Caco-2 (cell line): ENCODE measurements around the gene NME3. TPM values are rescaled to one million over a fixed set of nuclear protein-coding genes. Genes with fewer than 3 reads are reported as not detected.

Experiments
- BruUV-seq: library from RNA; stranded (reverse); fragments of 400-500 nt; replicated peaks from 2 replicates; lab custom pipeline; 2021; lab: Mats Ljungman, UMichigan
- CTCF ChIA-PET: fragments of 300-600 bp; sonication (Branson Sonifier 250); formaldehyde crosslinking; loops from one replicate; lab custom pipeline; 2022; ENCODE audit warnings: antibody characterized with exemption; lab: Charles Lee
- POLR2A ChIA-PET: fragments of 300-600 bp; sonication (Branson Sonifier 250); formaldehyde crosslinking; loops from one replicate; lab custom pipeline; 2022; ENCODE audit warnings: antibody characterized with exemption; lab: Charles Lee
- DNase-seq, 2 experiments: peaks; one replicate each; pipeline versions ENCODE4 v3.0.0 to v3.0.0-alpha.2; 2020 to 2022
- H3K27me3 ChIP-seq: replicated peaks from 2 replicates; pipeline ENCODE4 v1.6.0; 2011; ENCODE audit warnings: low read length; ENCODE audit not compliant: control insufficient read depth, insufficient read depth
- H3K36me3 ChIP-seq: 2 replicates; pipeline ENCODE4 v1.5.1; 2011; ENCODE audit warnings: low read length; ENCODE audit not compliant: control insufficient read depth, insufficient read depth
- H3K4me1 ChIP-seq: fragments of 250-450 bp; sonication (Bioruptor Pico); 2 replicates; pipeline ENCODE4 v1.5.1; 2020; ENCODE audit warnings: mild to moderate bottlenecking
- H3K4me3 ChIP-seq: 2 replicates; pipeline ENCODE4 v1.5.1; 2011; ENCODE audit warnings: low read depth, mild to moderate bottlenecking, control low read depth, low read length
- H3K9me3 ChIP-seq: fragments of 250-450 bp; sonication (Bioruptor Pico); 2 replicates; pipeline ENCODE4 v1.5.1; 2020; ENCODE audit warnings: mild to moderate bottlenecking, moderate library complexity
- H3K27ac Mint-ChIP-seq: one replicate; pipeline ENCODE4 v1.8.0; 2022; ENCODE audit warnings: mixed read lengths; ENCODE audit not compliant: unreplicated experiment
- H3K27me3 Mint-ChIP-seq: one replicate; pipeline ENCODE4 v1.8.0; 2022; ENCODE audit warnings: mixed read lengths; ENCODE audit not compliant: insufficient read depth, unreplicated experiment
- H3K36me3 Mint-ChIP-seq: one replicate; pipeline ENCODE4 v1.8.0; 2022; ENCODE audit warnings: mild to moderate bottlenecking, mixed read lengths; ENCODE audit not compliant: insufficient read depth, unreplicated experiment
- H3K4me1 Mint-ChIP-seq: one replicate; pipeline ENCODE4 v1.8.0; 2022; ENCODE audit warnings: low read depth, mixed read lengths; ENCODE audit not compliant: unreplicated experiment
- H3K4me3 Mint-ChIP-seq: one replicate; pipeline ENCODE4 v1.8.0; 2022; ENCODE audit warnings: mild to moderate bottlenecking, moderate library complexity, mixed read lengths; ENCODE audit not compliant: unreplicated experiment
- H3K9me3 Mint-ChIP-seq: one replicate; pipeline ENCODE4 v1.8.0; 2022; ENCODE audit warnings: mixed read lengths; ENCODE audit not compliant: unreplicated experiment
- CTCF ChIP-seq, 2 experiments: fragments of 200-600 bp in 1 of 2; IDR thresholded peaks; 1 replicate in 1 of 2; 2 replicates in 1 of 2; pipeline versions ENCODE4 v1.5.1 to v1.8.0; 2011 to 2022; ENCODE audit warnings: antibody characterized with exemption in 1 of 2, control low read depth in 1 of 2, inconsistent platforms in 1 of 2, low read depth in 1 of 2, low read length in 1 of 2, mild to moderate bottlenecking in 1 of 2, moderate library complexity in 1 of 2; ENCODE audit not compliant: insufficient read depth in 1 of 2, severe bottlenecking in 1 of 2, unreplicated experiment in 1 of 2
- intact Hi-C: fragments of 100-400 bp; cut with micrococcal nuclease; formaldehyde crosslinking; loops from one replicate; pipeline ENCODE4 v1.10.0; 2022; ENCODE audit not compliant: unreplicated experiment
- total RNA-seq: library from RNA; stranded (reverse); gene quantifications from 2 replicates; pipeline ENCODE4 v1.2.3, GENCODE V29; 2022

The NME3 gene
- total RNA-seq, 1 experiment from 2014 or later = 7.0 TPM

- no peak for DNase-seq
- POLR2A ChIA-PET = interaction anchor here (0.5 kb wide), 1 partner anchor 220 kb away, joined by 3 read pairs; no protein-coding TSS in a partner anchor
- Histone ChIP-seq H3K4me3 (no peak overlapping the region), H3K4me1 (peaks cover 6% of the 10 kb centered on the region), H3K36me3 (no peaks in the 10 kb centered on the region), H3K27me3 (no peaks in the 10 kb centered on the region), H3K9me3 (no peaks in the 10 kb centered on the region)
- Mint-ChIP-seq H3K4me1 (no peaks in the 10 kb centered on the region), H3K36me3 (peaks cover 67% of the 10 kb centered on the region), H3K4me3 (no peak overlapping the region), H3K27ac (no peak overlapping the region), H3K27me3 (no peaks in the 10 kb centered on the region), H3K9me3 (no peaks in the 10 kb centered on the region)
- intact Hi-C loops = no loop called here
- TF ChIP-seq CTCF (IDR thresholded peaks at IDR 0.05; ENCODE audit: insufficient read depth in 1 of 2, low read depth in 1 of 2, low read length in 1 of 2, severe bottlenecking in 1 of 2, unreplicated experiment in 1 of 2) = no peak
- BruUV-seq = no TSS peak
- CTCF ChIA-PET = no interaction called here
Measured at GRCh38 chr16:1769402-1770300, 1.7 kb downstream of the NME3 start.

- intact Hi-C loops = no loop called here
- no peaks in the 10 kb centered on the region for H3K4me1 ChIP-seq
- H3K27ac Mint-ChIP-seq = no peak overlapping the region
- H3K27me3 ChIP-seq = no peaks in the 10 kb centered on the region
- no peaks in the 10 kb centered on the region for H3K36me3 ChIP-seq
- no peaks in the 10 kb centered on the region for H3K9me3 Mint-ChIP-seq
- H3K4me3 ChIP-seq = no peak overlapping the region
- no peaks in the 10 kb centered on the region for H3K27me3 Mint-ChIP-seq
- no peaks in the 10 kb centered on the region for H3K9me3 ChIP-seq
- CTCF ChIA-PET = no interaction called here
- no peak for TF ChIP-seq CTCF (IDR thresholded peaks at IDR 0.05; ENCODE audit: insufficient read depth in 1 of 2, low read depth in 1 of 2, low read length in 1 of 2, severe bottlenecking in 1 of 2, unreplicated experiment in 1 of 2)
- no peaks in the 10 kb centered on the region for H3K4me1 Mint-ChIP-seq
- no TSS peak for BruUV-seq
- POLR2A ChIA-PET = interaction anchor here (0.5 kb wide), 1 partner anchor 219 kb away, joined by 3 read pairs; no protein-coding TSS in a partner anchor
- peaks cover 67% of the 10 kb centered on the region for H3K36me3 Mint-ChIP-seq
- H3K4me3 Mint-ChIP-seq = no peak overlapping the region
- DNase-seq = no peak
Measured at GRCh38 chr16:1768767-1769401, 2.5 kb downstream of the NME3 start.

- no peaks in the 10 kb centered on the region for H3K9me3 ChIP-seq
- H3K36me3 ChIP-seq = no peaks in the 10 kb centered on the region
- intact Hi-C loops = no loop called here
- BruUV-seq = no TSS peak
- no peak for DNase-seq
- Mint-ChIP-seq H3K4me3 (no peak overlapping the region), H3K27me3 (no peaks in the 10 kb centered on the region), H3K9me3 (no peaks in the 10 kb centered on the region), H3K27ac (no peak overlapping the region), H3K4me1 (no peaks in the 10 kb centered on the region), H3K36me3 (peaks cover 65% of the 10 kb centered on the region)
- ChIA-PET POLR2A (no interaction called here), CTCF (no interaction called here)
- H3K27me3 ChIP-seq = no peaks in the 10 kb centered on the region
- no peak for TF ChIP-seq CTCF (IDR thresholded peaks at IDR 0.05; ENCODE audit: insufficient read depth in 1 of 2, low read depth in 1 of 2, low read length in 1 of 2, severe bottlenecking in 1 of 2, unreplicated experiment in 1 of 2)
- H3K4me1 ChIP-seq = no peaks in the 10 kb centered on the region
- no peak overlapping the region for H3K4me3 ChIP-seq
Measured at GRCh38 chr16:1768061-1768766, 3.1 kb downstream of the NME3 start.
